Measurements from ENCODE around the gene INPP4A. TPM values are rescaled to one million over a fixed set of nuclear protein-coding genes. Genes with fewer than 3 reads are reported as not detected.

Gene INPP4A
- total RNA-seq, 2 donors from 2014 or later, result 10.9 to 12.2 TPM

GRCh38 chr2:98606431-98606830 lies 161.8 kb downstream of the INPP4A start:
- Histone ChIP-seq H3K4me3 (no peak overlapping the region), H3K27ac (no peak overlapping the region), H3K36me3 (replicated peaks in 1 of 2; ENCODE audit: insufficient read depth in 1 of 2, low read depth in 2 of 2) (peaks cover 0 to 3% of the 10 kb centered on the region in 2 donors), H3K27me3 (no peaks in the 10 kb centered on the region), H3K4me1 (peaks cover 38% of the 10 kb centered on the region), H3K9me3 (no peaks in the 10 kb centered on the region)
- intact Hi-C loops (cut with DNase I), result no loop called here
- TF ChIP-seq, protein P1, sequence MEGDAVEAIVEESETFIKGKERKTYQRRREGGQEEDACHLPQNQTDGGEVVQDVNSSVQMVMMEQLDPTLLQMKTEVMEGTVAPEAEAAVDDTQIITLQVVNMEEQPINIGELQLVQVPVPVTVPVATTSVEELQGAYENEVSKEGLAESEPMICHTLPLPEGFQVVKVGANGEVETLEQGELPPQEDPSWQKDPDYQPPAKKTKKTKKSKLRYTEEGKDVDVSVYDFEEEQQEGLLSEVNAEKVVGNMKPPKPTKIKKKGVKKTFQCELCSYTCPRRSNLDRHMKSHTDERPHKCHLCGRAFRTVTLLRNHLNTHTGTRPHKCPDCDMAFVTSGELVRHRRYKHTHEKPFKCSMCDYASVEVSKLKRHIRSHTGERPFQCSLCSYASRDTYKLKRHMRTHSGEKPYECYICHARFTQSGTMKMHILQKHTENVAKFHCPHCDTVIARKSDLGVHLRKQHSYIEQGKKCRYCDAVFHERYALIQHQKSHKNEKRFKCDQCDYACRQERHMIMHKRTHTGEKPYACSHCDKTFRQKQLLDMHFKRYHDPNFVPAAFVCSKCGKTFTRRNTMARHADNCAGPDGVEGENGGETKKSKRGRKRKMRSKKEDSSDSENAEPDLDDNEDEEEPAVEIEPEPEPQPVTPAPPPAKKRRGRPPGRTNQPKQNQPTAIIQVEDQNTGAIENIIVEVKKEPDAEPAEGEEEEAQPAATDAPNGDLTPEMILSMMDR (IDR thresholded peaks at IDR 0.05), result no peak
- TF ChIP-seq POLR2A (IDR thresholded peaks at IDR 0.05), result no peak
- 35 to 41% methylated on average over 7 of the region's 7 CpGs for WGBS, 2 donors
- no peak for DNase-seq
- no peak for ATAC-seq

DNA sequence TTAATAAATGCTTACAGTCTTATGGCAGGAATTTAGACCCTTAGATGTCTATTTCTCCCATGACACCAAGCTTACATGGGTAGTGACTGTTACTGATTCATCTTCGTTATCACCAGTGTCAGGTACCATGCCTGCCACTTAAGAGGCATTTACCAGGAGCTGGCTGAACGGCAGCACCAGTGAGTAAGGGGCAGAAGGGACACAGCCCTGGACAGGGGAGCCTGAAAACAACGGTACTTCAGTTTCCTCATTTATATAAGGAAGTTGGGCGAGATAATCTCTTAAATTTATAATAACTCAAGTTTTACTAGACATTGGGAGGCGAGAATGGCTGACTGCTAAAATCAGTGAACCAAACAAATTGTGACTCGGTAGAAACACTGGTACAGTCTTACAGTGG lies 162.4 kb downstream of the INPP4A start:
- no peak overlapping the region for H3K27ac ChIP-seq
- ATAC-seq (no peak), DNase-seq (no peak)
- WGBS, 2 donors, result 29 to 41% methylated on average over 6 of the region's 6 CpGs
- peaks cover 0 to 3% of the 10 kb centered on the region in 2 donors for H3K36me3 ChIP-seq (replicated peaks in 1 of 2; ENCODE audit: insufficient read depth in 1 of 2, low read depth in 2 of 2)
- intact Hi-C loops (cut with DNase I), result no loop called here
- TF ChIP-seq POLR2A (IDR thresholded peaks at IDR 0.05), result no peak
- TF ChIP-seq, protein P1 (IDR thresholded peaks at IDR 0.05), result no peak
- no peak overlapping the region for H3K4me3 ChIP-seq
- peaks cover 40% of the 10 kb centered on the region for H3K4me1 ChIP-seq
- H3K27me3 ChIP-seq, result no peaks in the 10 kb centered on the region
- H3K9me3 ChIP-seq, result no peaks in the 10 kb centered on the region

GRCh38 chr2:98607741-98608115 lies 163.1 kb downstream of the INPP4A start:
- peak; percentile 1 for ATAC-seq
- peaks cover 40% of the 10 kb centered on the region for H3K4me1 ChIP-seq
- H3K4me3 ChIP-seq, result peak overlapping the region; percentile 71 to 83
- no peaks in the 10 kb centered on the region for H3K9me3 ChIP-seq
- WGBS, 2 donors, result 1 to 2% methylated on average over 7 of the region's 7 CpGs
- H3K27ac ChIP-seq, result peak overlapping the region; percentile 91 to 98 (median 94)
- no peaks in the 10 kb centered on the region for H3K27me3 ChIP-seq
- TF ChIP-seq, protein P1 (IDR thresholded peaks at IDR 0.05), result no peak
- TF ChIP-seq POLR2A (IDR thresholded peaks at IDR 0.05), result no peak
- no peak for DNase-seq
- H3K36me3 ChIP-seq (replicated peaks in 1 of 2; ENCODE audit: insufficient read depth in 1 of 2, low read depth in 2 of 2), result peaks cover 0 to 5% of the 10 kb centered on the region in 2 donors
- intact Hi-C loops (cut with DNase I), result no loop called here

- Histone ChIP-seq H3K27ac (peak within 1 kb of the TSS; percentile 91 to 98 (median 94)), H3K9me3 (no peaks in the 10 kb centered on the region), H3K4me1 (peaks cover 40% of the 10 kb centered on the region), H3K4me3 (peak within 1 kb of the TSS; percentile 71 to 83), H3K27me3 (no peaks in the 10 kb centered on the region), H3K36me3 (replicated peaks in 1 of 2; ENCODE audit: insufficient read depth in 1 of 2, low read depth in 2 of 2) (peaks cover 0 to 3% of the 10 kb centered on the region in 2 donors)
- DNase-seq (peak; percentile 87 to 89 (median 88)), ATAC-seq (peak; percentile 96)
- peak; percentile 83 to 93 (median 92) for TF ChIP-seq POLR2A (IDR thresholded peaks at IDR 0.05)
- TF ChIP-seq, protein P1 (IDR thresholded peaks at IDR 0.05), result peak in 2 of 7 experiments; percentile 16 to 17
- intact Hi-C loops (cut with DNase I), result no loop called here
- 0% methylated on average over 20 to 82 of the region's 93 CpGs for WGBS, 2 donors
These were observed 163.7 kb downstream of the INPP4A start, which contains the start of the genes COA5 and UNC50 for GRCh38 chr2:98608116-98608961. TSS of gene COA5 (minus strand) at chr2:98608512. CDS start at chr2:98608405, 107 bp downstream. TSS of gene UNC50 (plus strand) at chr2:98608589. CDS start at chr2:98609760, 1,171 bp downstream.
